ENCODE measurements around the gene ZNF521. TPM values are rescaled to one million over a fixed set of nuclear protein-coding genes. Genes with fewer than 3 reads are reported as not detected.

ZNF521 gene
- total RNA-seq, 1 donor from 2014 or later: 2.0 TPM

DNA sequence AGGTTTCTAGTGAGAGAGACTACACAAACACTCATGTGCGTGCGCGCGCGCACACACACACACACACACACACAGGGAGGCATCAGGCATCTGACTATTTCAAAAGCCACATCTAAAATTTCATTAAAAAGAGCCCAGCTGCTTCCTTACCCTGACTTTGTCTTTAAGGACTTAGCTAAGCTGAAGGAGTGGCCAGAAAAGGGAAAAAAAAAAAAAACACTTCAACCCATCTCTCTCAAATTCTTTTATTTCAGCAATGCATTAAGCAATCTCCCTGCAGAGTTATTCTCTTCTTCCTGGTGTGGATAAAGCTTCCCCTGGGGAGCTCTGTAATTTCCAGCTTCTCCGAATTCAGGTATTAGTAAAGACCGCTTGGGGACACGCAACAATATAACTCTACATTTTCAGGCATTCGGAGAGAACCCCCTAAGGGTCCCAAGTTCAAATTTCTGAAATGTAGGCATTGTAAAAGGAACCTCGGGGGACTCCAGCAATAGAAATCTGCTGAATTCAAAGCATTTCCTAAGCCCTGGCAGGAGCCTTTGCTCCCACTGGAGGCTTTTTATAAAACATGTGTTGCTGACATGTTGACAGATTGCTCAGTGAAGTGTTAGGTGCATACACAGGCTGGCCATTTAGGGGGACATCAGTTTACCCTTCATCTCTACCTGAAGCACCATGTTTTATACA, 67.0 kb downstream of the ZNF521 start:
- no peak overlapping the region for H3K4me3 ChIP-seq (ENCODE audit: low read depth, low read length)
- TF ChIP-seq, protein P1, sequence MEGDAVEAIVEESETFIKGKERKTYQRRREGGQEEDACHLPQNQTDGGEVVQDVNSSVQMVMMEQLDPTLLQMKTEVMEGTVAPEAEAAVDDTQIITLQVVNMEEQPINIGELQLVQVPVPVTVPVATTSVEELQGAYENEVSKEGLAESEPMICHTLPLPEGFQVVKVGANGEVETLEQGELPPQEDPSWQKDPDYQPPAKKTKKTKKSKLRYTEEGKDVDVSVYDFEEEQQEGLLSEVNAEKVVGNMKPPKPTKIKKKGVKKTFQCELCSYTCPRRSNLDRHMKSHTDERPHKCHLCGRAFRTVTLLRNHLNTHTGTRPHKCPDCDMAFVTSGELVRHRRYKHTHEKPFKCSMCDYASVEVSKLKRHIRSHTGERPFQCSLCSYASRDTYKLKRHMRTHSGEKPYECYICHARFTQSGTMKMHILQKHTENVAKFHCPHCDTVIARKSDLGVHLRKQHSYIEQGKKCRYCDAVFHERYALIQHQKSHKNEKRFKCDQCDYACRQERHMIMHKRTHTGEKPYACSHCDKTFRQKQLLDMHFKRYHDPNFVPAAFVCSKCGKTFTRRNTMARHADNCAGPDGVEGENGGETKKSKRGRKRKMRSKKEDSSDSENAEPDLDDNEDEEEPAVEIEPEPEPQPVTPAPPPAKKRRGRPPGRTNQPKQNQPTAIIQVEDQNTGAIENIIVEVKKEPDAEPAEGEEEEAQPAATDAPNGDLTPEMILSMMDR (conservative IDR thresholded peaks at IDR 0.05; ENCODE audit: low read depth, low read length): no peak
- DNase-seq (ENCODE audit: low read depth): no peak

DNA sequence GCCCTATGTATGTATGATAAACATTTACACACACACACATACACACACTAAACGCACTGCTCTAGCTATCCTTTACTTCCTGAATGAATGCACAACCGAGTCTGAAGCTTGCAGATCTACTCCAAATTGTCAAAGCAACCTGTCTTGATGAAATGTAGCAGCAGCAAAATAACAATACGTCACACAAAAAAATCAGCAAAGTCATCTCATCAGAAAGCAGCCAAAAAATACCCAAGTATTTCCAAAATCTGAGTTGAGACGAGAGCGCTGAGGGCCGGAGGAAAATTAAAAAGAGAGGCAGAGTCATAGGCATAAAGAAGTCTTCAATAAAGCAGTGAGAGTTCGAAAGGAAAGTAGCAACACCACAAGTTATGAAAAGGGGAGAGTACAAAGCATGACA, 67.7 kb downstream of the ZNF521 start:
- H3K4me3 ChIP-seq (ENCODE audit: low read depth, low read length): no peak overlapping the region
- TF ChIP-seq, protein P1 (conservative IDR thresholded peaks at IDR 0.05; ENCODE audit: low read depth, low read length): no peak
- DNase-seq (ENCODE audit: low read depth): no peak

DNA sequence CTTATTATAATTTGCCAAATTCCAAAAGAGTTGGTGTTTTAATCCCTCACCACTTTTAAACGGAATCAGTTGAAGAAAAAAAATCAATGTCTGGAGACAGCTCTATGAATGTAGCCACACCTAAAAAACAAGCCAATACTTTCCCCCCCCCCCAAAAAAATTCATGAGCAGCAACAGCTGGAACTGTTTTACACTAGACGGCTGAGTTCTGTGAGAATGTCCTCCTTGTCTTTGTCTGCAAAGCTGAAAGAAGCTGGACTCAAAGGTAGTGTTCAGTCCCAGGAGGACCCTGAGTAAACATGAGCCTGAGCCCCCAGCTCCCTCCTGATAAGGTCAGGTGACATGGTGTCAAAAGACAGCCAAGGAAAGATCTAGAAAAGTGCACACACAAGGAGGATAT, 68.2 kb downstream of the ZNF521 start:
- TF ChIP-seq, protein P1 (conservative IDR thresholded peaks at IDR 0.05; ENCODE audit: low read depth, low read length): no peak
- no peak for DNase-seq (ENCODE audit: low read depth)
- no peak overlapping the region for H3K4me3 ChIP-seq (ENCODE audit: low read depth, low read length)

DNA sequence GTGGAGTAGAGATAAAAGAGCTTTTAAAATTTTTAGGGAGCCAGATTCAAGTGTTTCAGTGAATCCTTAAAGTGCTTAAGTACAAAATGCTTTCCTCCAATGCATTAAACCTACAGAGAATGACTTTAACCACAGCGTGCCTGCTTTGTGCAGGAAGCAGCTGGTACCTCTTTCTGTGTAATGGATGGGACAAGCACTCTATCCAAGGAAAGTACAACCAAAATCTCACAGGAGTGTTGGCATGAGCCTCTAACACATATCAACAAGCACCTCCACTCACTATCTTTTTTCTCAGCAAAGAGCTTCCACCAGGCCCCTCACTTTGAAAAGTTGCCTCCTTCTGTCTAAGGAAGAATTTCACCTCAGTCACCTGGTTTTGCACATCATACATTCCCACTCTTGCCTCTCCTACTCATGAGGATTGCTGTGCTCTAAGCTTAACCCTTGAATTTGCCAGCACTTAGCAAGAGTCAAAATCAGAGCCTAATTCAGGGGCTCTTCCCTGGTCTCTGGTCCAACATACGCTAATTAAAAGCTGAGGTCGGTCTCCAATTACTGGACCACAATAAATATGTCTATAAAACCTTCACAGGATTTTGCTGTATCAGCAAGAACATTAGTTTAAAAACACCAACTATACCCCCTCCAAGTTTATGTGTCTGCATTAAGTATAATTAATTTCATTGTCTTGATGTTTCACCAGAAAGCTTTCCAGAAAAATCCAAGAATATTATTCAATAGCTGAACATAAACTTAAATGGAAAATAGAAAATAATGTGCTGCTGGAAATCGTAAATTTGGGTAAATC, 68.9 kb downstream of the ZNF521 start:
- H3K4me3 ChIP-seq (ENCODE audit: low read depth, low read length): no peak overlapping the region
- DNase-seq (ENCODE audit: low read depth): no peak
- TF ChIP-seq, protein P1 (conservative IDR thresholded peaks at IDR 0.05; ENCODE audit: low read depth, low read length): no peak

DNA sequence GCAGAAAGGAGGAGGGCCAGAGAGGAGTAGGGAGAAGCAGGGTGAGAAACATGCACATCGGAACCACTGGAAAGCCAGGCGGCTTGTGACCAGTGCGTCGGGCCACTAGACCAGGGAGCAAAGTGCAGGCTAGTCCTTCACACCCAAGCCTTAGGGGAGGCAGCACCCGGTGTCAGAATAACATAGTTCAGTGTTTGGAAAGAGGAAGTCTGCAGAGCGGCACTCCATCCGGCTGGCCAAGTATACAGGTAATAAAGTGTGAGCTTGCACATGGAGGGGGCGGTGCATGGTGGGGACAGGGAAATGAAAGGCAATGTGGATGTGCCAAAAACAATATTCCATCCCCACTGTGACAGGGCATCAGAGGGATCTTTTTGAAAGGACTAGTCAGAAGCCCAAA, 69.7 kb downstream of the ZNF521 start:
- DNase-seq (ENCODE audit: low read depth): no peak
- H3K4me3 ChIP-seq (ENCODE audit: low read depth, low read length): no peak overlapping the region
- TF ChIP-seq, protein P1 (conservative IDR thresholded peaks at IDR 0.05; ENCODE audit: low read depth, low read length): no peak

DNA sequence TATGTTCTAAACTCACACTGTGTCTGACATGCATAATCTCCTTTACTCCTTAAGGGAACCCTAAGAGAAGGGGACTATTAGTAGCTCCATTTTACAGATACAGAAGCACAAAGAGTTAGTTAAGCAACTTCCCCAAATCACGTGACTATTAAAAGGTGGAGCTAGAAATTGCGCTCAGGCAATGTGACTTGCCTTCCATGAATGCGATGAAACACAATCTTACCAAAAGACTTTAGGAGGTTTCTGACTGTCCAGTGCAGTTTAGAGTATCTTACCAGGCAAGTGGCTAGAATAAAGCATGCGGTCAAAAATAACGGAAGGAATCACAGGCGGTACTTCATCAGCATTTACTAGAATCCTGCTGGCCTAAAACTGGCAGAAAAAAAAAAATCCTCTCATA, 70.4 kb downstream of the ZNF521 start:
- H3K4me3 ChIP-seq (ENCODE audit: low read depth, low read length): no peak overlapping the region
- no peak for DNase-seq (ENCODE audit: low read depth)
- TF ChIP-seq, protein P1 (conservative IDR thresholded peaks at IDR 0.05; ENCODE audit: low read depth, low read length): no peak

All from epithelial cell of proximal tubule (primary cell).